Measurements from ENCODE around the gene NFATC4.

GRCh38 chr14:24329073-24329663 lies 38.8 kb upstream of the NFATC4 start:
- no peak for TF ChIP-seq ZNF23 (tag by site-specific recombination; IDR thresholded peaks at IDR 0.05; ENCODE audit: borderline replicate concordance)
- no peak for TF ChIP-seq ZNF140 (tag by site-specific recombination; IDR thresholded peaks at IDR 0.05)

All from HEK293 (cell line).